ENCODE measurements around the gene TAF6L.
"Not testable (repeated sequence)": the region's sequence is repeated elsewhere in the genome, so short reads cannot be mapped to it uniquely, and the experiment has no call there.

Gene TAF6L

GRCh38 chr11:62737196-62737595 lies 34.0 kb upstream of the TAF6L start:
- Histone ChIP-seq H3K27me3 (no peaks in the 10 kb centered on the region), H3K36me3 (peaks cover 47 to 92% (median 63%) of the 10 kb centered on the region in 3 donors), H3K27ac (no peak overlapping the region), H3K4me1 (peaks cover 0 to 2% (median 0%) of the 10 kb centered on the region in 4 donors), H3K9me3 (no peaks in the 10 kb centered on the region), H3K4me3 (no peak overlapping the region)
- no peak for DNase-seq
- TF ChIP-seq CTCF (IDR thresholded peaks at IDR 0.05) = no peak
- intact Hi-C loops (cut with DNase I; ENCODE audit: low total_unique reads) = no loop called here

- no peak for TF ChIP-seq CTCF (IDR thresholded peaks at IDR 0.05)
- no peak overlapping the region for H3K4me3 ChIP-seq
- no peak overlapping the region for H3K27ac ChIP-seq
- H3K27me3 ChIP-seq = no peaks in the 10 kb centered on the region
- intact Hi-C loops (cut with DNase I; ENCODE audit: low total_unique reads) = no loop called here
- peaks cover 0 to 20% (median 0%) of the 10 kb centered on the region in 3 donors for H3K36me3 ChIP-seq
- H3K9me3 ChIP-seq = no peaks in the 10 kb centered on the region
- DNase-seq = no peak
- peaks cover 0 to 13% (median 7%) of the 10 kb centered on the region in 4 donors for H3K4me1 ChIP-seq
These were observed 23.6 kb upstream of the TAF6L start for GRCh38 chr11:62747475-62748160.

- H3K4me3 ChIP-seq; DNase-seq; H3K27ac ChIP-seq; H3K27me3 ChIP-seq; intact Hi-C loops (cut with DNase I; ENCODE audit: low total_unique reads); H3K9me3 ChIP-seq: not testable (repeated sequence)
- Histone ChIP-seq H3K36me3 (peaks cover 0 to 28% (median 0%) of the 10 kb centered on the region in 3 donors), H3K4me1 (peaks cover 0 to 25% (median 18%) of the 10 kb centered on the region in 4 donors)
These were observed 21.3 kb upstream of the TAF6L start for GRCh38 chr11:62749931-62750330.

GRCh38 chr11:62752177-62752785 lies 18.9 kb upstream of the TAF6L start:
- Histone ChIP-seq H3K36me3 (peaks cover 0 to 28% (median 0%) of the 10 kb centered on the region in 3 donors), H3K9me3 (no peaks in the 10 kb centered on the region), H3K4me1 (peaks cover 0 to 25% (median 18%) of the 10 kb centered on the region in 4 donors), H3K27me3 (no peaks in the 10 kb centered on the region), H3K27ac (no peak overlapping the region), H3K4me3 (no peak overlapping the region)
- intact Hi-C loops (cut with DNase I; ENCODE audit: low total_unique reads) = no loop called here
- TF ChIP-seq CTCF (IDR thresholded peaks at IDR 0.05) = no peak
- DNase-seq = no peak

- TF ChIP-seq CTCF (IDR thresholded peaks at IDR 0.05) = no peak
- Histone ChIP-seq H3K4me3 (peak overlapping the region; percentile 62 to 66), H3K27ac (peak overlapping the region; percentile 90 to 91), H3K27me3 (no peaks in the 10 kb centered on the region), H3K36me3 (peaks cover 0 to 28% (median 0%) of the 10 kb centered on the region in 3 donors), H3K4me1 (peaks cover 0 to 25% (median 18%) of the 10 kb centered on the region in 4 donors), H3K9me3 (no peaks in the 10 kb centered on the region)
- intact Hi-C loops (cut with DNase I; ENCODE audit: low total_unique reads) = no loop called here
- no peak for DNase-seq
These were observed 18.0 kb upstream of the TAF6L start for GRCh38 chr11:62752994-62753735.
